COR-L47 (cell line): Measurements from ENCODE around the gene PRAMEF27.
"Not testable (repeated sequence)": the region's sequence is repeated elsewhere in the genome, so short reads cannot be mapped to it uniquely, and the experiment has no call there.

Experiments
- DNase-seq: peaks from one replicate; lab custom pipeline; 2025; lab: John Stamatoyannopoulos, UW

Gene PRAMEF27

DNA sequence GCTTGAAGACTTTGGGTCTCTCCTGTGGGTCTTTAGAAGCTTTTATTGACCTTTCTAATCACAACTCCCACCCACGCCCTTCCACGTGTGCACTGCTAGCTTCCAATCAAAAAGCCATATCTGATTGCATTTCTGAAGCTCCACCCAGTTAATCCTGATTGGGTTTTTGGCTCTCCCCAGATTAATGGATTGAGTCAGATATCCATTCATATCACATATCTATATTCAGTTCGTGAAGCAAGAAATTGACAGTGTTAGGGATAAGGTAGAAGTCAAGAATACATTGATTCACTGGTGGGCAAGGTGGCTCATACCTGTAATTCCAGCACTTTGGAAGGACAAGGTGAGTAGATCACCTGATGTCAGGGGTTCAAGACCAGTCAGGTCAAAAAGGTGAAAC is at the start of gene PRAMEF27:
Gene PRAMEF27 (minus strand): TSS at position 101 of the 400 bp plus-strand sequence. CDS start 2,916 bp downstream, outside the sequence.
- not testable (repeated sequence) for DNase-seq

DNA sequence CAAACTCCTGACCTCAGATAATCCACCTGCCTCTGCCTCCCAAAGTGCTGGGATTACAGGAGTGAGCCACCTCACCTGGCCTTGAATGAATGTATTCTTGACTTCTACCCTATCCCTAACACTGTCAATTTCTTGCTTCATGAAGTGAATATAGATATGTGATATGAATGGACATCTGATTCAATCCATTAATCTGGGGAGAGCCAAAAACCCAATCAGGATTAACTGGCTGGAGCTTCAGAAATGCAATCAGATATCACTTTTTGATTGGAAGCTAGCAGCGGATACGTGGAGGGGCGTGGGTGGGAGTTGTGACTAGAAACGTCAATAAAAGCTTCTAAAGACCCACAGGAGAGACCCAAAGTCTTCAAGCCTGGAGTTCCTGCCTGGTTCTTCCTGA is 14.1 kb upstream of the PRAMEF27 start, which contains the start of gene PRAMEF25:
Gene PRAMEF25 (plus strand): TSS at position 301 of the 400 bp plus-strand sequence. CDS start 2,920 bp downstream, outside the sequence.
- not testable (repeated sequence) for DNase-seq

DNA sequence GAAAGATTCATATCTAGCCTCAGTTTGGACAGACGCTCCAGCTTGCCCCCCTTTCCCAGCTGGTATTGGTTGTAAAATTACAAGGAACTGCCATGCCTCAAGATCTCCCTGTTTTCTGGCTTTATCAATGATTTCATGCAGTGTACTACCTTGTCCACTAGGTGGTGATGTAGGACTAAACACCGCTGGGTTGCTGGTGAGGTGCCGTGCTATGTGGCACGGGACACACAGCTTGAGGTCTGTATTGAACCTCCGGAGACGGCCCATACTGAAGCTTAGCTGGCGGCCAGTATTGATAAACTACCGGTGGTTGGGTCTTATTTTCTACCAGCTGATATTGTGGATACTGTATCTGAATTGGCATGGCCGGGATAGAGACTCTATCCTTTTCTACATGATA is 36.5 kb downstream of the PRAMEF27 start:
- DNase-seq = not testable (repeated sequence)

DNA sequence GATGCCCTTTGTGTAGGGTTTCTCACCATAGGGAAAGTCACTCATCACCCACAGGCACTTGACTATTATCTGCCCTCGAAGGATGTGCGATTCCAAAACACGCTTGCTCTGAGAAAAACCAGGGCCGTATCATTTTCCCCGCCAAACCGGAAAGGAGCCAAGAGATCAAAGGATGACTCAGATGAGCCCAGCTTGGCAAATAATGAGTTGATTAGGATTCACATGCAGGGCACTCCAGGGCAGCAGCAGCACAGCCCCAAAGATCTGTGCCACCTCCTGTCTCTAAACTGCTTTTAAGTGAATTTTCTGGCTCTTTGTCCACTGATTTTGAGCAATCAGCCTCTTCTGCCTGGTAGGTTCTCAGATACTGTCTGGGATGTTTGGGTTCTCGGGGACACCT is 44.4 kb downstream of the PRAMEF27 start:
- DNase-seq = not testable (repeated sequence)

DNA sequence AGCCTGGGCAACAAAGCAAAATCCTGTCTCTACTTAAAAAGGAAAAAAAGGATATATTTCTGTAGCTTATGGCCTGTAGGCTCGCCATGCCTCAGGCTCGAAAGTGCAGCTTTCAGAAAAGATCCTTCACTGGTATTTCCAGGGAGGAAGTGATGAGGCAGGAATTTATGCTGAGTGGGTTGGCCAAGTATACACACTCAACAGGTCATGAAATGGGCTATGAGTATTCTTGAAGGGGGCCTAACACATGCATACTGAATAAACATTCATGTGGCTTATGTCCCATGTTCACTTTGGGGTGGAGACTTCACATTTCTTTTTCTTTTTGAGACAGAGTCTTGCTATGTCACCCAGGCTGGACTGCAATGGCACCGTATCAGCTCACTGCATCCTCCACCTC is 47.0 kb downstream of the PRAMEF27 start:
- DNase-seq = not testable (repeated sequence)

DNA sequence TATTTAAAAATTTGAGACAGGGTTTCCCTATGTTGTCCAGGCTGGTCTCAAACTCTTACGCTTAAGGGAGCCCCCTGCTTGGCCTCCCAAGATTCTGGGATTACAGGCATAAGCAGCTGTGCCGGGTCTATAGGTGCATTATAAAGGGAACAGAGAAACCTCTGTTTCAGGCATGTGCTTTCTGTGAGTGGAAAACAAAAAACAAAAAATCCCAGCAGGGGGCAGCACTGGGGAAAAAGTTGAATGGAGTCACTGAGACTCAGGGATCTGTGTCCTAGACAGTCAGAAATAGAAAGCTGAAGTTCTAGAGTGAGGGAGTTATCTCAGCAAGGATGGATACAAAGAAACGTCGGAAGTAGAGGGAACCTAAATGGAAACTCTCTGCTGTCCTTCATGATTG is 50.6 kb downstream of the PRAMEF27 start:
- DNase-seq = not testable (repeated sequence)
